ENCODE data around the gene PHLDB2. TPM values are rescaled to one million over a fixed set of nuclear protein-coding genes. Genes with fewer than 3 reads are reported as not detected.

The PHLDB2 gene
- total RNA-seq, 4 donors from 2014 or later = 56.9 to 108 (median 68.7) TPM

GRCh38 chr3:111923095-111923771 lies 64.2 kb downstream of the PHLDB2 start:
- intact Hi-C loops (cut with DNase I; ENCODE audit: low total_unique reads) = no loop called here
- H3K27me3 ChIP-seq = no peaks in the 10 kb centered on the region
- DNase-seq = no peak
- H3K9me3 ChIP-seq = no peaks in the 10 kb centered on the region
- H3K27ac ChIP-seq = peak overlapping the region in 1 of 2 donors; percentile 62
- no peak for TF ChIP-seq CTCF (IDR thresholded peaks at IDR 0.05)
- no peak for TF ChIP-seq POLR2A (IDR thresholded peaks at IDR 0.05)
- H3K4me3 ChIP-seq = no peak overlapping the region
- no peaks in the 10 kb centered on the region for H3K36me3 ChIP-seq
- H3K4me1 ChIP-seq = no peaks in the 10 kb centered on the region

GRCh38 chr3:111923806-111924205 lies 64.7 kb downstream of the PHLDB2 start:
- H3K36me3 ChIP-seq = no peaks in the 10 kb centered on the region
- DNase-seq = no peak
- H3K4me3 ChIP-seq = no peak overlapping the region
- intact Hi-C loops (cut with DNase I; ENCODE audit: low total_unique reads) = no loop called here
- peak overlapping the region in 1 of 2 donors; percentile 62 for H3K27ac ChIP-seq
- H3K9me3 ChIP-seq = no peaks in the 10 kb centered on the region
- no peaks in the 10 kb centered on the region for H3K4me1 ChIP-seq
- no peaks in the 10 kb centered on the region for H3K27me3 ChIP-seq
- no peak for TF ChIP-seq CTCF (IDR thresholded peaks at IDR 0.05)
- no peak for TF ChIP-seq POLR2A (IDR thresholded peaks at IDR 0.05)

GRCh38 chr3:111924283-111924682 lies 65.2 kb downstream of the PHLDB2 start:
- intact Hi-C loops (cut with DNase I; ENCODE audit: low total_unique reads) = no loop called here
- peak in 1 of 2 donors; percentile 51 for DNase-seq
- Histone ChIP-seq H3K27ac (peak overlapping the region in 1 of 2 donors; percentile 62), H3K4me3 (no peak overlapping the region), H3K27me3 (no peaks in the 10 kb centered on the region), H3K36me3 (no peaks in the 10 kb centered on the region), H3K4me1 (no peaks in the 10 kb centered on the region), H3K9me3 (no peaks in the 10 kb centered on the region)
- TF ChIP-seq POLR2A (IDR thresholded peaks at IDR 0.05) (no peak), CTCF (IDR thresholded peaks at IDR 0.05) (no peak)

- no peaks in the 10 kb centered on the region for H3K27me3 ChIP-seq
- intact Hi-C loops (cut with DNase I; ENCODE audit: low total_unique reads) = no loop called here
- H3K36me3 ChIP-seq = no peaks in the 10 kb centered on the region
- H3K27ac ChIP-seq = no peak overlapping the region
- TF ChIP-seq POLR2A (IDR thresholded peaks at IDR 0.05) (no peak), CTCF (IDR thresholded peaks at IDR 0.05) (no peak)
- H3K9me3 ChIP-seq = no peaks in the 10 kb centered on the region
- H3K4me3 ChIP-seq = no peak overlapping the region
- DNase-seq = no peak
- H3K4me1 ChIP-seq = no peaks in the 10 kb centered on the region
These were observed 67.2 kb downstream of the PHLDB2 start for GRCh38 chr3:111926266-111926676.

DNA sequence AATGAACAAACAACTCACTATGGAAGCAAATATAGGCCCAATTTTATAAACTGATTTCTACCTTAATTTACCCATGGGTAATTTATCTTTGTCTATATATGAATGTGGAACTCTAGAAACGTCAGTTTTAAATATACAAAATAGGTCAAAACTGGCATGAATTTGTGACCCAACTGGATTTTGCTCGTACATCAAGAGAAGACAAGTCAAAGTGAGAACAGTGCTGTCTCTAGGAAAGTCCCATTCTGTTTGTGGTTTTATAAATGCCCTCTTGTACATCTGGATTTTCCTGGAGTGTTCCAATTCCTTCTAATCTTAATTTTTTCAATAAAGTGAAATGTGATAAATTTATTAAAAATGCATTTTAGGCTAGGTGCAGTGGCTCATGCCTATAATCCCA lies 69.5 kb downstream of the PHLDB2 start:
- TF ChIP-seq POLR2A (IDR thresholded peaks at IDR 0.05) = no peak
- TF ChIP-seq CTCF (IDR thresholded peaks at IDR 0.05) = no peak
- H3K4me1 ChIP-seq = no peaks in the 10 kb centered on the region
- intact Hi-C loops (cut with DNase I; ENCODE audit: low total_unique reads) = no loop called here
- no peak overlapping the region for H3K4me3 ChIP-seq
- no peaks in the 10 kb centered on the region for H3K36me3 ChIP-seq
- no peaks in the 10 kb centered on the region for H3K27me3 ChIP-seq
- H3K9me3 ChIP-seq = no peaks in the 10 kb centered on the region
- DNase-seq = no peak
- H3K27ac ChIP-seq = no peak overlapping the region

All from uterus (tissue), 4 donors.